Fibroblast of mammary gland (primary cell): ENCODE data around the gene ARL6IP4.
"Not testable (repeated sequence)": the region's sequence is repeated elsewhere in the genome, so short reads cannot be mapped to it uniquely, and the experiment has no call there.

Source experiments
- DNase-seq: peaks from one replicate; pipeline ENCODE4 v3.0.0-alpha.2; 2010; ENCODE audit warnings: low read depth
- H3K4me3 ChIP-seq: 2 replicates; pipeline ENCODE4 v1.5.1; 2011; ENCODE audit warnings: low read depth, mild to moderate bottlenecking, low read length, moderate library complexity; ENCODE audit not compliant: control insufficient read depth
- TF ChIP-seq, protein P1 (sequence below): conservative IDR thresholded peaks from 2 replicates; pipeline ENCODE4 v1.5.1; 2011; ENCODE audit warnings: low read depth, low read length, inconsistent platforms; ENCODE audit not compliant: control insufficient read depth, insufficient read depth

Gene ARL6IP4

DNA sequence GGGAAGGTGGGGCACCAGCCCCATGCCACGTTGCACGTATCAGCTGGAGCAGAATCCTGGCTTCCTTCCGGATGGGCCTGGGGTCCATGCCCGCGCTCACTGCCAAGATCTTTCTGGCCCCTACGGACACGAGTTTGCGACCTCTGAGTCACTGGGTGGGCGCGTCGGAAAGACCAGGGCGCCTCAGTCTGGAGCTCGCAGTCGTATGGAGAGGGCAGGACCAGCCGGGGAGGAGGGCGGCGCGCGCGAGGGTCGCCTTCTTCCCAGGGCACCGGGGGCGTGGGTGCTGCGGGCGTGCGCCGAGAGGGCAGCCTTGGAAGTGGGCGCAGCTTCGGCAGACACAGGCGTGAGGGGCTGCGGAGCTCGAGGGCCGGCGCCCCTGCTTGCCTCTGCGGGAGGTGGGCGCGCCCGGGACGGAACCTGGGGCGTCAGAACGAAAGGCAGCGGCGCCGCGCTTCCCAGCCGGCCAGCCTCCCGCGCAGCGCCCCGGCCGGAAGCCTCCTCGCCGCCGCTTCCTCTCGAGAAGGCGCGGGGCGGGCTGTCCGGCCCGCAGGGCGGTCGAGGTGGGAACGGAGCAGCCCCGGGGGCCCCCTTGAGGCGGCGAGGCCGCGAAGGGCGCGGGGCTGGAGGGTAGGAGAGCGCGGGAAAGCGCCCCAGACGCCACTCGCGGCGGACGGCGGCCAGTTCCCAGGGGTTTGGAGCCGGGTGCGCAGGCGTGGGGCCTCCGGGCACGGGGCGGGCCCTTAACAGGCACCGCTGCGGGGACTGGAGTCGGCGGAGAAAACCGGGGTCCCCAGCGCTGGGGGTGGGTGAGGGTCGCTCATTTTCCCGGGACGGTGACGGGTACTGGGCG, at the start of gene ARL6IP4:
Gene ARL6IP4 (plus strand): TSS at position 499 of the 853 bp plus-strand sequence. CDS start 459 bp downstream, outside the sequence.
- TF ChIP-seq, protein P1, sequence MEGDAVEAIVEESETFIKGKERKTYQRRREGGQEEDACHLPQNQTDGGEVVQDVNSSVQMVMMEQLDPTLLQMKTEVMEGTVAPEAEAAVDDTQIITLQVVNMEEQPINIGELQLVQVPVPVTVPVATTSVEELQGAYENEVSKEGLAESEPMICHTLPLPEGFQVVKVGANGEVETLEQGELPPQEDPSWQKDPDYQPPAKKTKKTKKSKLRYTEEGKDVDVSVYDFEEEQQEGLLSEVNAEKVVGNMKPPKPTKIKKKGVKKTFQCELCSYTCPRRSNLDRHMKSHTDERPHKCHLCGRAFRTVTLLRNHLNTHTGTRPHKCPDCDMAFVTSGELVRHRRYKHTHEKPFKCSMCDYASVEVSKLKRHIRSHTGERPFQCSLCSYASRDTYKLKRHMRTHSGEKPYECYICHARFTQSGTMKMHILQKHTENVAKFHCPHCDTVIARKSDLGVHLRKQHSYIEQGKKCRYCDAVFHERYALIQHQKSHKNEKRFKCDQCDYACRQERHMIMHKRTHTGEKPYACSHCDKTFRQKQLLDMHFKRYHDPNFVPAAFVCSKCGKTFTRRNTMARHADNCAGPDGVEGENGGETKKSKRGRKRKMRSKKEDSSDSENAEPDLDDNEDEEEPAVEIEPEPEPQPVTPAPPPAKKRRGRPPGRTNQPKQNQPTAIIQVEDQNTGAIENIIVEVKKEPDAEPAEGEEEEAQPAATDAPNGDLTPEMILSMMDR: no peak

DNA sequence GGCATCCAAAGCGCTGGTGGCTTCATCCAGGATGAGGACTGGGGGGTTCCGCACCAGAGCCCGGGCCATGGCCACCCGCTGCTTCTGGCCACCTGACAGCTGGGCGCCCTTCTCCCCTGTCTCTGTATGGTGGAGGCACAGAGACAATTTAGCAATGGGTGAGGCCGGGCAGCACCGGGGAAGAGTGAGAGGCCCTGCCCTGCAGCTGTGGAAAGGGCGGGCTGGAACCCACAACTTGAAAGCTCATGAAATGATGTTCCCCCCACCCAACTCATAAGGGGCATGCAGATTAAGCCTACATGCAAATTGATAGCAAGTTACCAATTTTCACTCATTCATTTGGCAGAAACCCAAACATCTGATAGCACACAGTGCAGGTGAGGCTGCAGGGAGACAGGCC, 48.3 kb upstream of the ARL6IP4 start:
- DNase-seq: no peak
- no peak overlapping the region for H3K4me3 ChIP-seq
- TF ChIP-seq, protein P1: no peak

More for the DNA sequence above, at the start of gene ARL6IP4:
- peak; percentile 51 for DNase-seq
- peak within 1 kb of the TSS; percentile 75 for H3K4me3 ChIP-seq

DNA sequence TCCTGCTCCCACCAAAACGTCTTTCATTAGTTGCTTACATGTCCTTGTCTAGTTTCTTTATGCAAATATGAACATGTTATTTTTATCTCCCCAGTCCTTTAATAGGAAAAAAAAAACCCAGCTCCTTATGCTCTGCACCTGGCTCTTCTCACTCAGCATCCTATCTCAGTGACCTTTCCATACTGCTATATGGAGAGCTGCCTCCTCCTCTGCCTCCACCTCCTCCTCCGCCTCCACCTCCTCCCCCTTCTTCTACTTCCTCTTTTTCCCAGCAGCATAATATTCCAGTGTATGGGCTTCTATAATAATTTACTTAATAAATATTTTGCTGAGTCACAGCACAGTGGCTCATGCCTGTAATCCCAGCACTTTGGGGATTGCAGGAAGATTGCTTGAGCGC, 45.8 kb upstream of the ARL6IP4 start:
- H3K4me3 ChIP-seq: no peak overlapping the region
- DNase-seq: no peak
- TF ChIP-seq, protein P1: no peak

DNA sequence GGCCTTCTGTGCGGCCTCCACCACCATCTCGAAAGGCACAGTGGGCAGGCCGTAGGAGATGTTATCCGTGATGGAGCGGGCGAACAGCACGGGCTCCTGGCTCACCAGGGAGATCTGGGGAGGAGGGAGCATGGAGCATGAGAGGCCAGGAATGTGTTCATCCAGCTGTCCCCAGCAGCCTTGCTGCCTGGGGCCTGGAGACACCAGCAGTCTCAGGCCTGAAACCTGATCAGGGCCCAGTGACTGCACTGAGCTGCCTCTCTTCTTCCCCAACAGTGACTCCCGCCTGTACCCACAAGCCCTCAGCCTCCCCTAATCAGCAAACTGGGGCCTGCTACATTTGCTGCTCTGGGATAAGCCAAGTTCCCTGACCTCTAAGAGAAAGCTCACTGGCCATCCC, 45.2 kb upstream of the ARL6IP4 start:
- TF ChIP-seq, protein P1: no peak
- H3K4me3 ChIP-seq: no peak overlapping the region
- DNase-seq: no peak

DNA sequence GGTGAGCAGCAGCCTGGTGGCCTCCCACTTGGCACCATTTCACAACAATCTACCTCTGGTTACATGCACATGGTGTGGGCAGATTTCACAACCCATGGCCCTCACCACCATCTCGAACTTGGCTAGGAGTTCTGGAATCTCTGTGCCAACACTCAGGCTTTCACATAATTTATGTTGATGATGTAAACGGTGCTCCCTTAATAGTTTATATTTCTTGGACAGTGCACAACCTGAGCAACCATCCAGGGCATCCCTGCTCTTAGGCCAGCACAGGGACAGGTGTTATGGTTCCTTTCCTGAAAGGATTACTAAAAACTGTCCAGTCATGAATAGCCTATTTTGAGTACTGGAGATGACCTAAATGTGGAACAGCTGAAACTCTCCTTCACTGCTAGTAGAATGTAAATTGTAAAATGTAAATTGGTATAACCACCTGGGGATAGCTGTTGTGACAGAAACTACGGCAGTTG, 42.8 kb upstream of the ARL6IP4 start:
- H3K4me3 ChIP-seq: no peak overlapping the region
- peak; percentile 16 for DNase-seq
- TF ChIP-seq, protein P1: no peak

DNA sequence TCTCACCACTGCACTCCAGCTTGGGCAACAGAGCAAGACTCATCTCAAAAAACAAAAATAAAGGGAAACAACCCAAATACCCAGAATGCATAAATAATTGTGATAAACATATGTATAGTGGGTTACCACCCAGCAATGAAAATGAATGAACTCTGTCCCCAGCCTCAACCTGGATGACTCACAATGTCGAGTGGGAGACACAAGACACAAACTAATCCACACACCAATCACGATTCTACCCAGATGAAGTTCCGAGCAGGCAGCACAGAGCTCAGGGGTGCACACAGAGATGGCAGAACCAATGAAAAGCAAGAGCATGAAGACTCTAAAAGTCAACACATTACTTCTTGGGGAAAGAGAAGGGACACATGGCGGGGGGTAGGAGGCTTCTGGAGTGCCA, 41.4 kb upstream of the ARL6IP4 start:
- TF ChIP-seq, protein P1: no peak
- DNase-seq: no peak
- H3K4me3 ChIP-seq: no peak overlapping the region

DNA sequence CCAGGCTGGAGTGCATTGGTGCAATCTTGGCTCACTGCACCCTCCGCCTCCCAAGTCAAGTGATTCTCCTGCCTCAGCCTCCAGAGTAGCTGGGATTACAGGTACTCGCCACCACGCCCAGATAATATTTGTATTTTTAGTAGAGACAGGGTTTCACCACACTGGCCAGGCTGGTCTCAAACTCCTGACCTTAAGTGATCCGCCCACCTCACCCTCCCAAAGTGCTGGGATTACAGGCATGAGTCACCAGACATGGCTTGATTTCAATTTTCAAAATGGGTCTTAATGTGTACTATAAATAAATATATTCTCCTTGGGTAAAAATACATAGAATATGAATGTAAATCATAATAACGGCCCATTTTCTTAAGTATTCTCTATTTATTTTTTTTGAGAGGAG, 39.1 kb upstream of the ARL6IP4 start:
- not testable (repeated sequence) for H3K4me3 ChIP-seq
- peak; percentile 69 for DNase-seq
